ENCODE data around the gene MTR.

Gene MTR

GRCh38 chr1:236938760-236939159 is 143.7 kb downstream of the MTR start:
- H3K9ac ChIP-seq (ENCODE audit: insufficient read length, low read depth), result no peak overlapping the region
- no peaks in the 10 kb centered on the region for H3K27me3 ChIP-seq (ENCODE audit: insufficient read depth, insufficient read length)
- H3K4me3 ChIP-seq (ENCODE audit: insufficient read length, low read depth), result no peak overlapping the region
- H3K9me3 ChIP-seq (ENCODE audit: insufficient read depth, low read length), result no peaks in the 10 kb centered on the region
- H3K4me1 ChIP-seq (ENCODE audit: insufficient read depth, insufficient read length), result no peaks in the 10 kb centered on the region
- DNase-seq (ENCODE audit: low read depth, low spot score), result no peak
- no peaks in the 10 kb centered on the region for H3K36me3 ChIP-seq (ENCODE audit: insufficient read depth, insufficient read length, low read length)
- TF ChIP-seq ZNF274 (IDR thresholded peaks at IDR 0.05; ENCODE audit: low read depth, low read length), result no peak
- no peak for TF ChIP-seq SUZ12 (IDR thresholded peaks at IDR 0.05; ENCODE audit: extremely low read depth, insufficient read depth, insufficient read length)
- TF ChIP-seq YY1 (IDR thresholded peaks at IDR 0.05; ENCODE audit: insufficient read depth, insufficient read length), result no peak

GRCh38 chr1:236942431-236942830 is 147.3 kb downstream of the MTR start:
- Histone ChIP-seq H3K4me1 (ENCODE audit: insufficient read depth, insufficient read length) (no peaks in the 10 kb centered on the region), H3K9ac (ENCODE audit: insufficient read length, low read depth) (no peak overlapping the region), H3K4me3 (ENCODE audit: insufficient read length, low read depth) (no peak overlapping the region), H3K9me3 (ENCODE audit: insufficient read depth, low read length) (no peaks in the 10 kb centered on the region), H3K27me3 (ENCODE audit: insufficient read depth, insufficient read length) (no peaks in the 10 kb centered on the region), H3K36me3 (ENCODE audit: insufficient read depth, insufficient read length, low read length) (no peaks in the 10 kb centered on the region)
- DNase-seq (ENCODE audit: low read depth, low spot score), result no peak
- TF ChIP-seq ZNF274 (IDR thresholded peaks at IDR 0.05; ENCODE audit: low read depth, low read length), result no peak
- TF ChIP-seq SUZ12 (IDR thresholded peaks at IDR 0.05; ENCODE audit: extremely low read depth, insufficient read depth, insufficient read length), result no peak
- no peak for TF ChIP-seq YY1 (IDR thresholded peaks at IDR 0.05; ENCODE audit: insufficient read depth, insufficient read length)

- H3K36me3 ChIP-seq (ENCODE audit: insufficient read depth, insufficient read length, low read length), result no peaks in the 10 kb centered on the region
- DNase-seq (ENCODE audit: low read depth, low spot score), result no peak
- no peak overlapping the region for H3K9ac ChIP-seq (ENCODE audit: insufficient read length, low read depth)
- H3K9me3 ChIP-seq (ENCODE audit: insufficient read depth, low read length), result no peaks in the 10 kb centered on the region
- H3K4me1 ChIP-seq (ENCODE audit: insufficient read depth, insufficient read length), result no peaks in the 10 kb centered on the region
- H3K27me3 ChIP-seq (ENCODE audit: insufficient read depth, insufficient read length), result no peaks in the 10 kb centered on the region
- TF ChIP-seq ZNF274 (IDR thresholded peaks at IDR 0.05; ENCODE audit: low read depth, low read length), result no peak
- TF ChIP-seq SUZ12 (IDR thresholded peaks at IDR 0.05; ENCODE audit: extremely low read depth, insufficient read depth, insufficient read length), result no peak
- no peak for TF ChIP-seq YY1 (IDR thresholded peaks at IDR 0.05; ENCODE audit: insufficient read depth, insufficient read length)
- H3K4me3 ChIP-seq (ENCODE audit: insufficient read length, low read depth), result no peak overlapping the region
Observed at GRCh38 chr1:236944556-236944955, 149.5 kb downstream of the MTR start.

- Histone ChIP-seq H3K4me1 (ENCODE audit: insufficient read depth, insufficient read length) (no peaks in the 10 kb centered on the region), H3K4me3 (ENCODE audit: insufficient read length, low read depth) (no peak overlapping the region), H3K36me3 (ENCODE audit: insufficient read depth, insufficient read length, low read length) (no peaks in the 10 kb centered on the region), H3K9ac (ENCODE audit: insufficient read length, low read depth) (no peak overlapping the region), H3K9me3 (ENCODE audit: insufficient read depth, low read length) (no peaks in the 10 kb centered on the region), H3K27me3 (ENCODE audit: insufficient read depth, insufficient read length) (no peaks in the 10 kb centered on the region)
- TF ChIP-seq ZNF274 (IDR thresholded peaks at IDR 0.05; ENCODE audit: low read depth, low read length) (no peak), YY1 (IDR thresholded peaks at IDR 0.05; ENCODE audit: insufficient read depth, insufficient read length) (no peak), SUZ12 (IDR thresholded peaks at IDR 0.05; ENCODE audit: extremely low read depth, insufficient read depth, insufficient read length) (no peak)
- DNase-seq (ENCODE audit: low read depth, low spot score), result no peak
Observed at GRCh38 chr1:236945002-236945401, 149.9 kb downstream of the MTR start.

GRCh38 chr1:236947794-236948193 is 152.7 kb downstream of the MTR start:
- DNase-seq (ENCODE audit: low read depth, low spot score), result no peak
- H3K4me3 ChIP-seq (ENCODE audit: insufficient read length, low read depth), result no peak overlapping the region
- H3K36me3 ChIP-seq (ENCODE audit: insufficient read depth, insufficient read length, low read length), result no peaks in the 10 kb centered on the region
- H3K4me1 ChIP-seq (ENCODE audit: insufficient read depth, insufficient read length), result peaks cover 2% of the 10 kb centered on the region
- H3K9me3 ChIP-seq (ENCODE audit: insufficient read depth, low read length), result no peaks in the 10 kb centered on the region
- TF ChIP-seq YY1 (IDR thresholded peaks at IDR 0.05; ENCODE audit: insufficient read depth, insufficient read length), result no peak
- TF ChIP-seq SUZ12 (IDR thresholded peaks at IDR 0.05; ENCODE audit: extremely low read depth, insufficient read depth, insufficient read length), result no peak
- TF ChIP-seq ZNF274 (IDR thresholded peaks at IDR 0.05; ENCODE audit: low read depth, low read length), result no peak
- H3K27me3 ChIP-seq (ENCODE audit: insufficient read depth, insufficient read length), result no peaks in the 10 kb centered on the region
- H3K9ac ChIP-seq (ENCODE audit: insufficient read length, low read depth), result no peak overlapping the region

GRCh38 chr1:236948381-236948780 is 153.3 kb downstream of the MTR start:
- Histone ChIP-seq H3K9ac (ENCODE audit: insufficient read length, low read depth) (no peak overlapping the region), H3K9me3 (ENCODE audit: insufficient read depth, low read length) (no peaks in the 10 kb centered on the region), H3K36me3 (ENCODE audit: insufficient read depth, insufficient read length, low read length) (no peaks in the 10 kb centered on the region), H3K4me3 (ENCODE audit: insufficient read length, low read depth) (no peak overlapping the region), H3K27me3 (ENCODE audit: insufficient read depth, insufficient read length) (no peaks in the 10 kb centered on the region), H3K4me1 (ENCODE audit: insufficient read depth, insufficient read length) (peaks cover 2% of the 10 kb centered on the region)
- TF ChIP-seq ZNF274 (IDR thresholded peaks at IDR 0.05; ENCODE audit: low read depth, low read length), result no peak
- TF ChIP-seq YY1 (IDR thresholded peaks at IDR 0.05; ENCODE audit: insufficient read depth, insufficient read length), result no peak
- TF ChIP-seq SUZ12 (IDR thresholded peaks at IDR 0.05; ENCODE audit: extremely low read depth, insufficient read depth, insufficient read length), result no peak
- no peak for DNase-seq (ENCODE audit: low read depth, low spot score)

- Histone ChIP-seq H3K9ac (ENCODE audit: insufficient read length, low read depth) (no peak overlapping the region), H3K9me3 (ENCODE audit: insufficient read depth, low read length) (no peaks in the 10 kb centered on the region), H3K4me1 (ENCODE audit: insufficient read depth, insufficient read length) (peaks cover 2% of the 10 kb centered on the region), H3K4me3 (ENCODE audit: insufficient read length, low read depth) (no peak overlapping the region), H3K27me3 (ENCODE audit: insufficient read depth, insufficient read length) (no peaks in the 10 kb centered on the region), H3K36me3 (ENCODE audit: insufficient read depth, insufficient read length, low read length) (no peaks in the 10 kb centered on the region)
- no peak for DNase-seq (ENCODE audit: low read depth, low spot score)
- no peak for TF ChIP-seq YY1 (IDR thresholded peaks at IDR 0.05; ENCODE audit: insufficient read depth, insufficient read length)
- TF ChIP-seq ZNF274 (IDR thresholded peaks at IDR 0.05; ENCODE audit: low read depth, low read length), result no peak
- no peak for TF ChIP-seq SUZ12 (IDR thresholded peaks at IDR 0.05; ENCODE audit: extremely low read depth, insufficient read depth, insufficient read length)
Observed at GRCh38 chr1:236948996-236949395, 153.9 kb downstream of the MTR start.
